ENCODE results near the gene TSPAN5. TPM values are rescaled to one million over a fixed set of nuclear protein-coding genes. Genes with fewer than 3 reads are reported as not detected.

Gene TSPAN5
- total and polyA plus RNA-seq, 11 donors = 1.0 to 10.2 (median 5.6) TPM

- TF ChIP-seq CTCF (IDR thresholded peaks at IDR 0.05) = no peak
- no peak for TF ChIP-seq POLR2A (IDR thresholded peaks at IDR 0.05)
- 89 to 94% (median 93%) methylated on average over 5 of the region's 5 CpGs for WGBS, 4 donors
- no peak overlapping the region for H3K4me3 ChIP-seq
- peaks cover 0 to 6% (median 0%) of the 10 kb centered on the region in 12 donors for H3K4me1 ChIP-seq
- no peaks in the 10 kb centered on the region for H3K27me3 ChIP-seq
- DNase-seq (no peak), ATAC-seq (no peak)
- H3K36me3 ChIP-seq = no peaks in the 10 kb centered on the region
- no peaks in the 10 kb centered on the region for H3K9me3 ChIP-seq
- H3K27ac ChIP-seq = no peak overlapping the region
- intact Hi-C loops (cut with DNase I) = no loop called here
Observed at GRCh38 chr4:98641376-98641775, 17.0 kb downstream of the TSPAN5 start.

GRCh38 chr4:98639523-98639922, 18.9 kb downstream of the TSPAN5 start:
- H3K36me3 ChIP-seq = no peaks in the 10 kb centered on the region
- ATAC-seq = no peak
- TF ChIP-seq POLR2A (IDR thresholded peaks at IDR 0.05) (no peak), CTCF (IDR thresholded peaks at IDR 0.05) (no peak)
- 66 to 84% (median 78%) methylated on average over 2 of the region's 2 CpGs for WGBS, 4 donors
- H3K27ac ChIP-seq = no peak overlapping the region
- H3K4me3 ChIP-seq = peak overlapping the region in 1 of 12 donors; percentile 8
- no peaks in the 10 kb centered on the region for H3K9me3 ChIP-seq
- intact Hi-C loops (cut with DNase I) = no loop called here
- peaks cover 0 to 6% (median 0%) of the 10 kb centered on the region in 12 donors for H3K4me1 ChIP-seq
- DNase-seq = no peak
- no peaks in the 10 kb centered on the region for H3K27me3 ChIP-seq

- Histone ChIP-seq H3K36me3 (no peaks in the 10 kb centered on the region), H3K9me3 (no peaks in the 10 kb centered on the region), H3K4me1 (peaks cover 0 to 6% (median 0%) of the 10 kb centered on the region in 12 donors), H3K27me3 (no peaks in the 10 kb centered on the region), H3K4me3 (no peak overlapping the region), H3K27ac (no peak overlapping the region)
- ATAC-seq (no peak), DNase-seq (no peak)
- no peak for TF ChIP-seq POLR2A (IDR thresholded peaks at IDR 0.05)
- TF ChIP-seq CTCF (IDR thresholded peaks at IDR 0.05) = no peak
- WGBS, 4 donors = 94 to 100% (median 96%) methylated on average over 2 of the region's 2 CpGs
- intact Hi-C loops (cut with DNase I) = no loop called here
Observed at GRCh38 chr4:98639108-98639507, 19.3 kb downstream of the TSPAN5 start.

GRCh38 chr4:98638661-98639060, 19.8 kb downstream of the TSPAN5 start:
- H3K27ac ChIP-seq = no peak overlapping the region
- no peak for TF ChIP-seq POLR2A (IDR thresholded peaks at IDR 0.05)
- TF ChIP-seq CTCF (IDR thresholded peaks at IDR 0.05) = no peak
- peaks cover 0 to 6% (median 0%) of the 10 kb centered on the region in 12 donors for H3K4me1 ChIP-seq
- H3K27me3 ChIP-seq = no peaks in the 10 kb centered on the region
- WGBS, 4 donors = 78 to 97% (median 92%) methylated on average over 5 of the region's 5 CpGs
- H3K9me3 ChIP-seq = no peaks in the 10 kb centered on the region
- DNase-seq (no peak), ATAC-seq (no peak)
- intact Hi-C loops (cut with DNase I) = no loop called here
- no peak overlapping the region for H3K4me3 ChIP-seq
- H3K36me3 ChIP-seq = no peaks in the 10 kb centered on the region

All from heart left ventricle (tissue), 16 donors.